ENCODE measurements around the gene HAUS7. TPM values are rescaled to one million over a fixed set of nuclear protein-coding genes. Genes with fewer than 3 reads are reported as not detected.
"Not testable (repeated sequence)": the region's sequence is repeated elsewhere in the genome, so short reads cannot be mapped to it uniquely, and the experiment has no call there.

The HAUS7 gene
- total RNA-seq, 1 donor from 2014 or later: 27.7 TPM

GRCh38 chrX:153406903-153407302 lies 63.5 kb downstream of the HAUS7 start:
- H3K27me3 Mint-ChIP-seq (ENCODE audit: unreplicated experiment): peaks cover 5% of the 10 kb centered on the region
- no peak for TF ChIP-seq CTCF (IDR thresholded peaks at IDR 0.05; ENCODE audit: unreplicated experiment)

GRCh38 chrX:153406011-153406410 lies 64.4 kb downstream of the HAUS7 start:
- H3K9me3 Mint-ChIP-seq (ENCODE audit: unreplicated experiment): no peaks in the 10 kb centered on the region
- DNase-seq (ENCODE audit: low spot score): no peak
- H3K27ac Mint-ChIP-seq (ENCODE audit: unreplicated experiment): no peak overlapping the region
- H3K27me3 Mint-ChIP-seq (ENCODE audit: unreplicated experiment): peaks cover 6% of the 10 kb centered on the region
- TF ChIP-seq CTCF (IDR thresholded peaks at IDR 0.05; ENCODE audit: unreplicated experiment): no peak
- H3K4me3 Mint-ChIP-seq (ENCODE audit: unreplicated experiment): no peak overlapping the region
- no peaks in the 10 kb centered on the region for H3K4me1 Mint-ChIP-seq (ENCODE audit: unreplicated experiment)
- no peaks in the 10 kb centered on the region for H3K36me3 Mint-ChIP-seq (ENCODE audit: low read depth, unreplicated experiment)

More at GRCh38 chrX:153406903-153407302, 63.5 kb downstream of the HAUS7 start:
- Mint-ChIP-seq H3K36me3 (ENCODE audit: low read depth, unreplicated experiment) (no peaks in the 10 kb centered on the region), H3K9me3 (ENCODE audit: unreplicated experiment) (no peaks in the 10 kb centered on the region), H3K27ac (ENCODE audit: unreplicated experiment) (no peak overlapping the region), H3K4me3 (ENCODE audit: unreplicated experiment) (no peak overlapping the region), H3K4me1 (ENCODE audit: unreplicated experiment) (no peaks in the 10 kb centered on the region)
- no peak for DNase-seq (ENCODE audit: low spot score)

- no peak for DNase-seq (ENCODE audit: low spot score)
- H3K27me3 Mint-ChIP-seq (ENCODE audit: unreplicated experiment): peaks cover 6% of the 10 kb centered on the region
- no peak overlapping the region for H3K27ac Mint-ChIP-seq (ENCODE audit: unreplicated experiment)
- H3K36me3 Mint-ChIP-seq (ENCODE audit: low read depth, unreplicated experiment): no peaks in the 10 kb centered on the region
- no peaks in the 10 kb centered on the region for H3K4me1 Mint-ChIP-seq (ENCODE audit: unreplicated experiment)
- H3K9me3 Mint-ChIP-seq (ENCODE audit: unreplicated experiment): no peaks in the 10 kb centered on the region
- no peak for TF ChIP-seq CTCF (IDR thresholded peaks at IDR 0.05; ENCODE audit: unreplicated experiment)
- no peak overlapping the region for H3K4me3 Mint-ChIP-seq (ENCODE audit: unreplicated experiment)
These were observed 65.0 kb downstream of the HAUS7 start for GRCh38 chrX:153405426-153405825.

- not testable (repeated sequence) for H3K4me1 Mint-ChIP-seq (ENCODE audit: unreplicated experiment); DNase-seq (ENCODE audit: low spot score); H3K27ac Mint-ChIP-seq (ENCODE audit: unreplicated experiment); H3K4me3 Mint-ChIP-seq (ENCODE audit: unreplicated experiment); H3K36me3 Mint-ChIP-seq (ENCODE audit: low read depth, unreplicated experiment); H3K9me3 Mint-ChIP-seq (ENCODE audit: unreplicated experiment); H3K27me3 Mint-ChIP-seq (ENCODE audit: unreplicated experiment)
These were observed 66.0 kb downstream of the HAUS7 start for GRCh38 chrX:153404333-153404732.

- no peak within 1 kb of the TSS for H3K4me3 Mint-ChIP-seq (ENCODE audit: unreplicated experiment)
- DNase-seq (ENCODE audit: low spot score): no peak
- TF ChIP-seq CTCF (IDR thresholded peaks at IDR 0.05; ENCODE audit: unreplicated experiment): no peak
- no peaks in the 10 kb centered on the region for H3K36me3 Mint-ChIP-seq (ENCODE audit: low read depth, unreplicated experiment)
- no peaks in the 10 kb centered on the region for H3K4me1 Mint-ChIP-seq (ENCODE audit: unreplicated experiment)
- H3K27me3 Mint-ChIP-seq (ENCODE audit: unreplicated experiment): peaks cover 4% of the 10 kb centered on the region
- no peaks in the 10 kb centered on the region for H3K9me3 Mint-ChIP-seq (ENCODE audit: unreplicated experiment)
- H3K27ac Mint-ChIP-seq (ENCODE audit: unreplicated experiment): no peak within 1 kb of the TSS
These were observed 69.1 kb downstream of the HAUS7 start, which contains the start of gene PNMA6E for GRCh38 chrX:153401133-153401764. PNMA6E (minus strand) TSS chrX:153401350; CDS start chrX:153398849, 2,501 bp downstream.
